Esophagus muscularis mucosa (tissue), 4 donors: ENCODE results near the gene PRDM15. TPM values are rescaled to one million over a fixed set of nuclear protein-coding genes. Genes with fewer than 3 reads are reported as not detected.

Experiments used
- DNase-seq: peaks from one replicate; pipeline ENCODE4 v3.0.0-alpha.2; 2017; ENCODE audit errors: extremely low spot score
- H3K27ac ChIP-seq, 4 donors: fragments of 200-600 bp; sonication (generic); replicated peaks in 1 of 4; 1 replicate in 3 of 4; 2 replicates in 1 of 4; pipeline ENCODE4 v1.5.1; 2016 to 2019; ENCODE audit warnings: mild to moderate bottlenecking in 1 of 4
- H3K27me3 ChIP-seq, 4 donors: fragments of 200-600 bp; sonication (generic); one replicate each; pipeline versions ENCODE4 v1.5.1 to v1.6.0; 2016 to 2019
- H3K36me3 ChIP-seq, 4 donors: fragments of 200-600 bp; sonication (generic); one replicate each; pipeline ENCODE4 v1.5.1; 2016 to 2019
- H3K4me1 ChIP-seq, 4 donors: fragments of 200-600 bp; sonication (generic); one replicate each; pipeline ENCODE4 v1.5.1; 2016 to 2019
- H3K4me3 ChIP-seq, 4 donors: fragments of 200-600 bp; sonication (generic); 1 replicate in 2 of 4; 2 replicates in 2 of 4; pipeline ENCODE4 v1.5.1; 2016 to 2019; ENCODE audit warnings: mild to moderate bottlenecking in 4 of 4, moderate library complexity in 1 of 4
- H3K9me3 ChIP-seq, 4 donors: fragments of 200-600 bp; sonication (generic); 1 replicate in 3 of 4; 2 replicates in 1 of 4; pipeline ENCODE4 v1.5.1; 2016 to 2019
- CTCF ChIP-seq, 3 experiments: fragments of 200-600 bp in 2 of 3; fragments of 450-650 bp in 1 of 3; sonication (generic) in 2 of 3; IDR thresholded peaks; one replicate each; pipeline ENCODE4 v1.5.1; 2017 to 2019; ENCODE audit warnings: antibody characterized with exemption in 3 of 3, mild to moderate bottlenecking in 2 of 3, moderate library complexity in 1 of 3
- EP300 ChIP-seq: sonication (generic); formaldehyde crosslinking; IDR thresholded peaks from one replicate; pipeline ENCODE4 v1.6.1; 2017; ENCODE audit warnings: antibody characterized with exemption
- POLR2A ChIP-seq: fragments of 450-650 bp; IDR thresholded peaks from one replicate; pipeline ENCODE4 v1.6.1; 2017; ENCODE audit warnings: antibody characterized with exemption, moderate library complexity, mild to moderate bottlenecking, low read depth
- POLR2AphosphoS5 ChIP-seq, 2 donors: sonication (generic); formaldehyde crosslinking; IDR thresholded peaks; one replicate each; pipeline ENCODE4 v1.6.1; 2017; ENCODE audit warnings: antibody characterized with exemption in 2 of 2
- WGBS: methylation state at CpG from one replicate; pipeline ENCODE4 v1.1.5; 2018; 5-methylcytosine and 5-hydroxymethylcytosine counted together
- intact Hi-C: fragments of 100-400 bp; cut with DNase I; formaldehyde crosslinking; loops from one replicate; pipeline ENCODE4 v1.15.1; 2023
- total RNA-seq, 4 donors: library from RNA; depleted of rRNA; stranded (reverse); fragments of >200 nt; gene quantifications; one replicate each; pipeline versions ENCODE4 v1.1.0 to v1.2.1, GENCODE V29; 2016

Gene PRDM15
- total RNA-seq, 4 donors from 2014 or later, result 5.0 to 6.3 (median 5.4) TPM

GRCh38 chr21:41763996-41764395 is 115.1 kb downstream of the PRDM15 start:
- TF ChIP-seq CTCF (IDR thresholded peaks at IDR 0.05) (no peak), POLR2A (no peak), EP300 (no peak), POLR2AphosphoS5 (IDR thresholded peaks at IDR 0.05) (no peak)
- Histone ChIP-seq H3K4me1 (peaks cover 33 to 53% (median 46%) of the 10 kb centered on the region in 4 donors), H3K27ac (no peak overlapping the region), H3K4me3 (no peak overlapping the region), H3K9me3 (no peaks in the 10 kb centered on the region), H3K36me3 (no peaks in the 10 kb centered on the region), H3K27me3 (peaks cover 14 to 100% (median 65%) of the 10 kb centered on the region in 4 donors)
- 0% methylated on average over 1 of the region's 8 CpGs for WGBS
- intact Hi-C loops, result no loop called here
- DNase-seq, result no peak

GRCh38 chr21:41763398-41763931 is 115.7 kb downstream of the PRDM15 start:
- WGBS, result 31% methylated on average over 21 of the region's 21 CpGs
- H3K36me3 ChIP-seq, result no peaks in the 10 kb centered on the region
- no peak for DNase-seq
- H3K4me3 ChIP-seq, result no peak overlapping the region
- H3K27ac ChIP-seq, result no peak overlapping the region
- no peaks in the 10 kb centered on the region for H3K9me3 ChIP-seq
- no peak for TF ChIP-seq POLR2A
- no peak for TF ChIP-seq CTCF (IDR thresholded peaks at IDR 0.05)
- no peak for TF ChIP-seq POLR2AphosphoS5 (IDR thresholded peaks at IDR 0.05)
- no peak for TF ChIP-seq EP300
- intact Hi-C loops, result no loop called here
- H3K27me3 ChIP-seq, result peaks cover 14 to 98% (median 60%) of the 10 kb centered on the region in 4 donors
- peaks cover 28 to 47% (median 41%) of the 10 kb centered on the region in 4 donors for H3K4me1 ChIP-seq

- intact Hi-C loops, result no loop called here
- Histone ChIP-seq H3K4me1 (peaks cover 21 to 40% (median 34%) of the 10 kb centered on the region in 4 donors), H3K27me3 (peaks cover 14 to 91% (median 52%) of the 10 kb centered on the region in 4 donors), H3K4me3 (no peak overlapping the region), H3K36me3 (no peaks in the 10 kb centered on the region), H3K27ac (no peak overlapping the region), H3K9me3 (no peaks in the 10 kb centered on the region)
- no peak for TF ChIP-seq POLR2A
- TF ChIP-seq CTCF (IDR thresholded peaks at IDR 0.05), result no peak
- TF ChIP-seq POLR2AphosphoS5 (IDR thresholded peaks at IDR 0.05), result no peak
- 27% methylated on average over 15 of the region's 16 CpGs for WGBS
- no peak for DNase-seq
These were observed 116.4 kb downstream of the PRDM15 start for GRCh38 chr21:41762753-41763152.

GRCh38 chr21:41761934-41762635 is 117.1 kb downstream of the PRDM15 start:
- 10% methylated on average over 20 of the region's 22 CpGs for WGBS
- intact Hi-C loops, result no loop called here
- no peak for DNase-seq
- TF ChIP-seq POLR2AphosphoS5 (IDR thresholded peaks at IDR 0.05) (no peak), CTCF (IDR thresholded peaks at IDR 0.05) (no peak), POLR2A (no peak), EP300 (no peak)
- Histone ChIP-seq H3K4me3 (peak overlapping the region; percentile 0 to 31 (median 18)), H3K27ac (peak overlapping the region; percentile 12 to 63 (median 28)), H3K36me3 (no peaks in the 10 kb centered on the region), H3K9me3 (no peaks in the 10 kb centered on the region), H3K4me1 (peaks cover 17 to 37% (median 30%) of the 10 kb centered on the region in 4 donors), H3K27me3 (peaks cover 13 to 84% (median 46%) of the 10 kb centered on the region in 4 donors)
